A549 treated with RU486 at 1 μM for 4 hours (cell line): ENCODE measurements around the gene DPPA5. TPM values are rescaled to one million over a fixed set of nuclear protein-coding genes. Genes with fewer than 3 reads are reported as not detected.

Source experiments
- total RNA-seq: library from RNA; stranded (reverse); fragments of 200-300 nt; extraction: Qiagen RNA extraction; gene quantifications from 5 replicates; pipeline ENCODE4 v1.2.3, GENCODE V29; 2022; ENCODE audit warnings: low read depth

The DPPA5 gene, protein sequence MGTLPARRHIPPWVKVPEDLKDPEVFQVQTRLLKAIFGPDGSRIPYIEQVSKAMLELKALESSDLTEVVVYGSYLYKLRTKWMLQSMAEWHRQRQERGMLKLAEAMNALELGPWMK
- total RNA-seq, result not detected in 5 replicates

DNA sequence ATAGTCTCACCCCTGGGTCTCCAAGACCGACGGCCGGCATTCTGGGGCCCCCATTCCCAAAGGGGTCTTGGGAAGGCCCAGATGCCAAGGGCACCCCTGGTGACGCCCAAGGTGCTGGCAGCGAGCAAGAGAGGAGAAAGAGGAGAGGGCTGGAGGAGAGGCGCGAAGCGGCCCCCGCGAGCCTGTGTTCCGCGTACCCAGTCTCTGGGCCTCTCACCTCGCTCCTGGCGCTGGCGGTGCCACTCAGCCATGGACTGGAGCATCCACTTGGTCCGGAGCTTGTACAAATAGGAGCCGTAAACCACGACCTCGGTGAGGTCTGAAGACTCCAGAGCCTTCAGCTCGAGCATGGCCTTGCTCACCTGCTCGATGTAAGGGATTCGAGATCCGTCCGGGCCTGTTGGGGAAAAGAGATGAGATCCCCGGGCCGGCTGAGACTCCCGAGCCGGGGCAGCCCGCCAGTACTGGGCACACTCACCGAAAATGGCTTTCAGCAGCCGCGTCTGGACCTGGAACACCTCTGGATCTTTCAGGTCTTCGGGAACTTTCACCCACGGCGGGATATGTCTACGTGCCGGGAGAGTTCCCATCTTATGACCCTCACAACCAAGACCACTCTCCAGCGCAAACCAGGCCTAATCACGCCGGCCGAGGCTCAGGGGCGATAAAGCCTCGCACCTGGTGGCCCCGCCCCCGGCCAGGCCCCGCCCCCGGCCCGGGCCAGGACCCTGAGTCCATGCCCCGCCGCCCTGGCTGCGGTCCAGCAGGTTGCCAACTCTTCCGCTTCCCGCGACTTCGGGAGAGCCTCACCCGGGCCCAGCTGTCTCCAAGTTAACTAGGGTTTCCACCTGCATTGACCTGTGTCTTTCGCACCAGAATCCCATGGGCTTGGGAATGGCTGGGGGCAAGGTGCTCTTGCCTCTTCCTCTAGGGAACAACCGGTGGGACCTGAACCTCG, at the start of gene DPPA5:
DPPA5 (minus strand) TSS at position 641 of the 958 bp plus-strand sequence; CDS start at position 590, 51 bp downstream.

DNA sequence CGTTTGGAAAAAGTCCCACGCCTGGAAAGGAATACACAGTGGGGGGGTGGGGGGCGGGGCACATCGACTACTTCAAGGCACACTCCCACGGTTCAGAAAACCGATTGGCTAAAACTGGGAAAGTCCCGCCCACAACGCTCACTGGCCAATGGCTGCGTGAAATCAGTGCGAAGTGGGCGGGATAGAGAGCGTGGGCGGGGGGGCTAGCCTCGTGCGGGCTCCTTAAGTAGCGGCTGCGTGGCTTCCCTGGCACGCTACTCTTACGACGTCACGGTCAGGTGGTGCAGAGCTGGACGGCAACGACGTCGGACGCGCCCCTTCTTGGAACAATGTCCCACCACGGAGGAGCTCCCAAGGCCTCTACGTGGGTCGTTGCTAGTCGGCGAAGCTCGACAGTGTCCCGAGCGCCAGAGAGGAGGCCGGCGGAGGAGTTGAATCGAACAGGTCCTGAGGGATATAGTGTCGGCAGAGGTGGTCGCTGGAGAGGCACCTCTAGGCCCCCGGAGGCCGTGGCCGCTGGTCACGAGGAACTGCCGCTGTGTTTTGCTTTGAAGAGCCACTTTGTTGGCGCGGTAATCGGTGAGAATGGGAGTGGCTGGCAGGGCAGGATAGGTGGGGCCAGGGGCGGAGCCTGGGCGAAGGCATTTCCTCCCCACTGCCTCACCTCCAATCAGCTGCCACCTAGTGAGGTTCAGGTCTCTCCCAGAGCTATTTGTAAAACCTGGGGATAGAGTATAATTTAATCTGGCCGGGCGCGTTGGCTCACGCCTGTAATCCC, 40.7 kb upstream of the DPPA5 start, which contains the start of gene DDX43:
DDX43 (plus strand) TSS at position 252 of the 778 bp plus-strand sequence; CDS start at position 330, 78 bp downstream.

DNA sequence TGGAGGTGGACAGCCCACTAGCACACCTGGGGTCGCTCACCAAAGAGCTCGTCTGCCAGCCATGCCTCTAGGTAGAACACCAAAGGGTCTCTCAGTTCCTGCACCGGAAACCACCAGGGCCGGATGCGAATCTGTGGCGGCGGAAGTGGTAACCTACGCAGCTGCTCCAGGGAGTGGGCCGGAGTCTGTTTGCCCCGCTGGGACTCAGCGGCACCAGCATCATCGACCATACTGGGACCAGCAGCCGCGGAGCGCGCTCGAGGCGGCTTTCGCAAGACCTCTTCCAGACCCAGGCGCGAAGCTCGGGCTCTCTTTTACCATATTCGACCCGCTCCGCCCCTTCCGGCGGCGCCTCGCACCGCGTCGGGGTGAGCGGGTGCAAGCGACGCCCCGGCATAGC, 15.5 kb upstream of the DPPA5 start, which contains the start of gene OOEP:
OOEP (minus strand) TSS at position 335 of the 400 bp plus-strand sequence; CDS start at position 230, 105 bp downstream.

DNA sequence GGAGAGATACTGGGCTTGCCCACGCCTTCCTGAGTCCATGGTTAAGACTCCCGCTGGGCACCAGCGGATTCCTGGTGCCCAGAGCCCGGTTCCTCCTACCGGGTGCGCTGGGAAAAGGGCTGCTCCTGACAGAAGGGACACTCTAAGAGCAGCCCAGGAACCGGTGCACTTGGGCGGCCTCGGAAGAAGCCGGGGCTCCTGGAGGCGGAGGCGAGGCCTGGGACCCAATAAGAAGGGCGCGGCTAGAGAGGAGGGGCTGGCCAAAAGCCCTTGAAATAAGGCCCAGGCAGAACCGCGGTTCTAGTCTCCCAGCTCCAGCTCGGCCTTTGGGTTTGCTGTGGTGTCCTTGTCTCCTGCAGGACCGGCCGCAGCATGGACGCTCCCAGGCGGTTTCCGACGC, 8.3 kb upstream of the DPPA5 start, which contains the start of gene KHDC3L:
KHDC3L (plus strand) TSS at position 301 of the 400 bp plus-strand sequence; CDS start at position 373, 72 bp downstream.

Other genes starting within 250 kb of the DPPA5 start
- gene KHDC1L, start 128.8 kb downstream of the DPPA5 start, total RNA-seq, result 0.25 to 0.51 TPM (median 0.39 TPM) in 4 of 5 replicates, not detected in the other
- 2.2 to 4.0 TPM (median 3.5 TPM) in 5 replicates for gene KHDC1, start 91.1 kb downstream of the DPPA5 start, total RNA-seq
- gene KHDC3L, start 8.4 kb upstream of the DPPA5 start, total RNA-seq, result not detected in 5 replicates
- not detected in 5 replicates for gene OOEP, start 15.6 kb upstream of the DPPA5 start, total RNA-seq
- not detected in 5 replicates for gene DDX43, start 40.6 kb upstream of the DPPA5 start, total RNA-seq
- 4.8 to 5.6 TPM (median 5.2 TPM) in 5 replicates for gene CGAS, start 98.0 kb upstream of the DPPA5 start, total RNA-seq
- gene MTO1, start 107.5 kb upstream of the DPPA5 start, total RNA-seq, result 9.8 to 12.1 TPM (median 10.8 TPM) in 5 replicates
- gene EEF1A1, start 166.8 kb upstream of the DPPA5 start, total RNA-seq, result 7,070 to 9,476 TPM (median 7,700 TPM) in 5 replicates